NCI-H345 treated with DMSO at 0.1 percent for 48 hours (cell line): ENCODE measurements around the gene WNT4.

Experiments
- DNase-seq: peaks from one replicate; lab custom pipeline; 2025; ENCODE audit not compliant: unreplicated experiment; lab: John Stamatoyannopoulos, UW

Gene WNT4

DNA sequence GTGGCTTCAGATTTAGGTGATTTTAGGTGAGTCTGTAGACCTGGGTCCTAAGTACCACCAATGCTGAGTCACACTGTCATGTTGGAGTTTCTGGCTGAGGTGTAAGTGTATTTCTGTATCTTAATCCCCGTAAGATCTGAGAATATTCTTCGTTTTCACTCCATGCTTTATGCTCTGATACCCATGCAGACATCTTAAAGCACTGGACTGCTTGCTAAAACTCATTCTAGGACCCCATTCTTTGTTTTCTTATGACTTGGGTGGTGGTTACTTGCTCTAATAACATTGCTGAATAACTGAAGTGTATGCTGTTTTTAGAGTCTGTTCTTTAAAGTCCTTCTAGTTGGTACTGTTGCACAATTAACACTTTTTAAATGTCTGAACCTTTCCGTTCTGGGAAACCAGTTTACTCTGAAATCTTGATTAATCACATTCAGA lies 53.7 kb downstream of the WNT4 start:
- DNase-seq, result no peak

DNA sequence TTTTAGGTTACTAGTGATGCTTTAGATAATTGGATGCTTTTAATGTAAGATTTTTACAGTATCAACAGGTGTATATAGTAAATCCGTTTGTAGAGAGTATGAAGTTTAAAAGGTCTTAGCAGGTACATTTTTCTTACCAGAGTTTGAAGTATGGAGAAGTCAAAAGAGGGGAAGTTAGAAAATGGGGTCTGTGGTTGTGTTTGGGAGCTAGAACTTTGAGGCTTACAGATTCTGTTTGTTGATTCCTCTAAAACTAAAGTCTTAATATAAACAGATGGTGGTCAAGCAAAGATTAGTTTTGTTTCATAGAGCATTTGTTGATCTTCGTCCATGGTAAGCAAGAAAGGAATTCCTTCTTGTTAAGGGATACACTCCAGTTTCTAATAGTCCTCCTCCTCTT lies 54.6 kb downstream of the WNT4 start:
- no peak for DNase-seq

DNA sequence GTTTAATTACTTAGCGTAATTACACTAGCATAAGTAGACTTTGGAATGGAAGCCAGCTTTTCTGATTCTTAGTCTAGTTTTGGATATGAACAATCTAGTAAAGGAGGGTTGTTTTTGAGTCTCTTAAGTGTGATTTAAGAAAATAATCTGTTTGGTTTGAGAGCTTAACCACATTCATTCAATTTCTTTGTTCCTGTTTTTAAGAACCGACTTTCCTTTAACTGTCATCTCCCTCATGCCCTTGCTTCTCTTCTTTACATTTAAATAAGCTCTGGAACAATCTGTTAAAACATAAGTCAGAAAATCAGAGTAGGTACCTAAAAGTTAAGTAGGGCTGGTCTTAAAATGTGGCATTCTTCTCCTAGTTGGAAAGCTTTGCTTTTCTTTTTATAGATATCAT lies 62.7 kb downstream of the WNT4 start:
- DNase-seq, result no peak

DNA sequence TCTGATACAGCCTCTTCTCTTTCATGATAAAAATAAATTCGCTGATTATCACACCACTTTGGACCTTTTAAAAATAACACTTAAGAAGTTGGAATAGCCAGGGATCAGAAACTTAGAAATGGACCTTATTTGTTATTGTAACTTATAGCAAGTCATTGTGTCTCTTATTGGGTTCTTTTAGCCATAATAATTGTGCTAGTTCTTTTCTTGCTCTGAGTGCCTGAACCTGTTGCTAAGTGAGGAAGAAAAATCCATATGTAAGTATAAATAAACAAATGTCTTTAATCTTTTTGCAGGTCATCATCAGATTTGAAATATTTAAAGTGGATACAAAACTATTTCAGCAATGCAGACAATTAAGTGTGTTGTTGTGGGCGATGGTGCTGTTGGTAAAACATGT lies 64.8 kb downstream of the WNT4 start:
- no peak for DNase-seq

DNA sequence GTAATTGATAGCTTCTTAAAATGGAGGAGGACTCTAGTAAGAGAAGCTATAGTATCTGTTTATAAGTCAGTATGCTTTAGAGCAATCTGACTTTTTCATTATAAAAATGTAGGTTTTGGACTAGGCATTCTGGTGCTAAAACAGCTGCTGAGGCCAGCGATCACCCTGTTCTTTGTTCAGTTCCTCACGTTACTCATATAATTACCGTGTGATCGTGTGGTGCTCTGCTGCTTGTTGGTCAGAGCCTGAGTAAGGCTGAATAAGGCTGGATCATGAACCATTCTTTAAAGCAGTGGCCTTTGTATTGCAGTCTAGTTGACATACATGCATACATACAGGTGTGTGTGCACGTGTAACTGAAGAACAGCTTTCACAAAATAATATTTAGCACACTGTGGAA lies 65.2 kb downstream of the WNT4 start:
- DNase-seq, result no peak

DNA sequence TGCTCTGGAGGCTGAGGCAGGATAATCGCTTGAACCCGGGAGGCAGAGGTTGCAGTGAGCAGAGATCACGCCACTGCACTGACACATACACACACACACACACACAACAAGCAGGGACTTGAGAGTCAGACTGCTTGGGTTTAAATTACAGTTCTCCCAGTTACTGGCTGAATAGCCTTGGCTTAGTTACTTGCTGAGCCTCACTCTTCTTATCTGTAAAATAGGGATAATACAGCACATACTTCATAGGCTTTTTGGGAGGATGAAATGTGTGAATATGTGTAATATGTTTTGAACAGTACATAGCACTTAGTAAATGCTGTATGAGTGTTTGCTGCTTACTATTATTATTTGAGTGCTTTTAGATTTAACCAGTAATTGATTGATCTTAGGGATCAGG lies 66.6 kb downstream of the WNT4 start:
- DNase-seq, result no peak

DNA sequence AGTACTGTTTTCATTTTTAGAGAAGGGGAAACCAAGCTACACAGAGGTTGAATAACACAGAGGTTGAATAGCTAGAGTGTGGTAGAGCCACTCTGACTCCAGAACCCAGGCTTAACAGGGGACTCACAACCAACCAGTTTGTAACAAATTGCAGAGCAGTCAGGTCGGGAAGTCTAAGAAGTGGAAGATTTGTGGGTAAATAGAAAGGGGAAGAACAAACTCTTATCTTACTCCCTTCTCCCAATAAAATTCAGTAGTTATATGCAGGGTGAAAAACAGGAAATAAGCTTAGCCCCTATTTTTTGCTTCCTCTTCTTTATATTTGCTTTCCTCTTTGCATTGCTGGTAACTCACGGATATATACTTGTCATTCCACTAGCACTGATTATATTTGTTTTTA lies 67.2 kb downstream of the WNT4 start:
- DNase-seq, result no peak

DNA sequence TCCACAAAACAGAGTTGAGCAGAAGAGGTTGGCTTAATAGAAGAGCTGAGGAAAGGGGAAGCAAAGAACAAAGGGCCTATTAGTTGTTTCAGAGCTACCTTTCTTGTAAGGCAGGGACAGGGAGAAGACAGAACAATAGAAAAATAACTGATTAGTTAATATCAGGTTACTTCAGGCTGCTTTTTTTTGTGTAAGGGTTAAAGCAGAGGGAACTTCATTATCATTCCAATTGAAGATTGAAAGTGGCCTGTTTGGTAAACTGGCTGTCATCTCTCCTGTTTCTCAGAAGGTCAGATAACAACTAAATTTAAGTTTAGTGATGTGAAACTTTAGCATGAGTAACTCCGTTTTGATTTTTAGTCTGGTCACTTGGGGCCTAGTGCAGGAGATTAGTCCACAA lies 68.1 kb downstream of the WNT4 start:
- DNase-seq, result no peak

DNA sequence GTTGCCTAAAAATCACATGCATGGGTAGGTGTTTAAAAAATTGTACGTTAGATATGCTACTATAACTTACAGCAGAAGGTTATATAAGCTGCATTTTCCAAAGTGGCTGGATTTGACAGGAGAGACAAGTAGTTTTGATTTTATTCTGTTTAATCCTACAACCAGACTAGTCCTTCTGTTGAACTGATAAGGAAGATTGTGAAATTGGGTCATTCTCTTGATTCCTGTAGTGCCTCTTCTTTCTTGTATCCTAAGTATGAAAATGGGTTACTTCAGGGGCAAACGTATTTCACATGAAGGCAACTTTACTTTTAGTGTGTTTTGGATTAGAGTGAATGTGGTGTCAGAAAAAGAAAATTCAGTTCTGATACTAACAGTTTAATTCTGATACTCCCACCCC lies 71.4 kb downstream of the WNT4 start:
- DNase-seq, result no peak
